Transverse colon (tissue), 3 donors: ENCODE results near the gene C1QTNF9B.

ENCODE experiments used
- POLR2A ChIP-seq: fragments of 450-650 bp; IDR thresholded peaks from one replicate; pipeline ENCODE4 v1.6.1; 2016; ENCODE audit warnings: antibody characterized with exemption, mild to moderate bottlenecking, moderate library complexity
- TF ChIP-seq, protein P1 (sequence below), 5 experiments: fragments of 200-600 bp in 3 of 5; fragments of 450-650 bp in 2 of 5; sonication (generic) in 3 of 5; IDR thresholded peaks; 1 replicate in 2 of 5; 2 replicates in 3 of 5; pipeline ENCODE4 v1.5.1; 2016 to 2017; ENCODE audit warnings: antibody characterized with exemption in 5 of 5, inconsistent platforms in 3 of 5, mild to moderate bottlenecking in 2 of 5, moderate library complexity in 1 of 5

DNA sequence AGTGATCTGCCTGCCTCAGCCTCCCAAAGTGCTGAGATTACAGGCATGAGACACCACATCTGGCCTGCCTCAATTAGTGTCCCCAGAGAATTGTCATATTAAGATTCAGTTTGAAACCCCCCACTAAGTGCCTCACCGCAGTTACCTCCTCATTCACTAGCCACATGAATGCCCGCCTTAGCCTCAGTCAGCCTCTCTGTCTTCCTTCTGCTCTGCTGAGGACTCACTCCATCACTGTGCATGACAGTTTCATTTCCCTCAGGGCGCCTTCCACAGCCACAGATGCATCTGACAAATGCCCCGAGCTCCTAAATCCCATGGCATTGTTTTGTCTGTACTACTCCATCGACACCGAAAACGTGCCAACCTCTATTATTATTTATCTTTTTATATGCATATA lies 31.4 kb downstream of the C1QTNF9B start:
- TF ChIP-seq POLR2A = no peak
- TF ChIP-seq, protein P1, sequence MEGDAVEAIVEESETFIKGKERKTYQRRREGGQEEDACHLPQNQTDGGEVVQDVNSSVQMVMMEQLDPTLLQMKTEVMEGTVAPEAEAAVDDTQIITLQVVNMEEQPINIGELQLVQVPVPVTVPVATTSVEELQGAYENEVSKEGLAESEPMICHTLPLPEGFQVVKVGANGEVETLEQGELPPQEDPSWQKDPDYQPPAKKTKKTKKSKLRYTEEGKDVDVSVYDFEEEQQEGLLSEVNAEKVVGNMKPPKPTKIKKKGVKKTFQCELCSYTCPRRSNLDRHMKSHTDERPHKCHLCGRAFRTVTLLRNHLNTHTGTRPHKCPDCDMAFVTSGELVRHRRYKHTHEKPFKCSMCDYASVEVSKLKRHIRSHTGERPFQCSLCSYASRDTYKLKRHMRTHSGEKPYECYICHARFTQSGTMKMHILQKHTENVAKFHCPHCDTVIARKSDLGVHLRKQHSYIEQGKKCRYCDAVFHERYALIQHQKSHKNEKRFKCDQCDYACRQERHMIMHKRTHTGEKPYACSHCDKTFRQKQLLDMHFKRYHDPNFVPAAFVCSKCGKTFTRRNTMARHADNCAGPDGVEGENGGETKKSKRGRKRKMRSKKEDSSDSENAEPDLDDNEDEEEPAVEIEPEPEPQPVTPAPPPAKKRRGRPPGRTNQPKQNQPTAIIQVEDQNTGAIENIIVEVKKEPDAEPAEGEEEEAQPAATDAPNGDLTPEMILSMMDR (IDR thresholded peaks at IDR 0.05) = no peak
